NOMO-1 treated with DMSO at 0.1 percent for 48 hours (cell line): ENCODE data around the gene INIP.
"Not testable (repeated sequence)": the region's sequence is repeated elsewhere in the genome, so short reads cannot be mapped to it uniquely, and the experiment has no call there.

Source experiments
- DNase-seq: peaks from one replicate; lab custom pipeline; 2025; ENCODE audit not compliant: unreplicated experiment; lab: John Stamatoyannopoulos, UW

INIP gene

DNA sequence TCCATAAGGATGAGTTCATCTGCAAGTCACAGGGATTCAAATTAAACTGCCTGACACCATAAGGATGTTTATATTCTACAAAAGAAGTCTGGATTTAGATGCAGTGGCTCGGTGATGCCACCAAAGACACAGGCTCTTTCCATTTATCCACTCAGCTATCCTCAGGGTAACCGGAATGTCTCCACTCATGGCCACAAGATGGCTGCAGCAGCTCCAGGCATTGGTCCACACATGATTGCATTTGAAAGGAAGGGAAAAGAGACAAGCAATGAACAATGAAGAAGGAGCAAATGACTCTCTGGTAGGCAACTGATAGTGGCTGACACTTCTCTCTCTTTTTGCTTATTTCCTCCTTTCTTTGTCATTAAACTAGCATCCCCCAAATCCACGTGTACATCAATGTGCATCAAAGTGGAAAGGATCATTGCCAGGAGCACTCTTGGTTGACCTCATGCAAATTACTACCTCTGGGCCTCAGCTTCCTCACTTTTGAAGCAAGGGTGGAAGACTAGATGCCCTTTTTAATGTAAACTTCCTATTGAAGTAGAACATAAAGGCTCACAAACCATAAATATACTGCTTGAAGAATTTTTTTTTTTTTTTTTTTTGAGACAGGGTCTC is 25.4 kb upstream of the INIP start:
- DNase-seq, result no peak

DNA sequence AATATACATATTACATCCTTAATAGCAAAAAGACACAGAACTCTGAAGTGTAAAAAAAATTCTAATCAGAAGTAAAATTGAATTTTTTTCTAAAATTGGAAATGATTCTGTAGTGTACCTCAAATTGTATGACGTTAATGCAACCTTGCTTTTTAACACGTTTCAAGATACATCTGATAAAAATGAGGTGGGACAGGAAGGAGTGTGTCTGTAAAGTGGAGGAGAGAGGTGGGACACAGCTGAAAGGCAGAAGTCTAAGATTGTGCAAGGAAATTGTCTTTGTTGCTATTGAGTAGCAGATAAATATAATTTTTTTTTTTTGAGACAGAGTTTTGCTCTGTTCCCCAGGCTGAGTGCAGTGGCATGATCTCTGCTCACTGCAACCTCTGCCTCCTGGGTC is 17.0 kb upstream of the INIP start:
- DNase-seq, result no peak

DNA sequence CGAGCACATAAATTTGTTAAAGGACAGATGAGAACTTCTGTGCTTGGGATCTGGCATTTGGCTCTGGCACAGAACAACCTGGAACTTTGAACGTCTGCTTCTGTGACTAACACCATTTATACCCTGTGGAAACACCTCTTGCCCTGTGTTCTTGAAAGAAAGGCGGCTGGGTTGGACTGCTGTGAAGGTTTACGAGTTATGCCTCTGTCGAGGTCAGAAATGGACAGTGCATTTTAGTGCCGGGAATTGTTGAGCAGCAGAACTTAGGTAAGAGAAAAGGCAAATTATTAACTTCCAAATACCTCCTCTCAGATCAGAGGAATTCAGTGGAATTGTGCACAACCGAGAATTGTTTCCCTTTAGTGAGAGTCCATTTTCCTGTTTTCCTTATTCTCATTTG is 14.1 kb upstream of the INIP start:
- DNase-seq, result no peak

DNA sequence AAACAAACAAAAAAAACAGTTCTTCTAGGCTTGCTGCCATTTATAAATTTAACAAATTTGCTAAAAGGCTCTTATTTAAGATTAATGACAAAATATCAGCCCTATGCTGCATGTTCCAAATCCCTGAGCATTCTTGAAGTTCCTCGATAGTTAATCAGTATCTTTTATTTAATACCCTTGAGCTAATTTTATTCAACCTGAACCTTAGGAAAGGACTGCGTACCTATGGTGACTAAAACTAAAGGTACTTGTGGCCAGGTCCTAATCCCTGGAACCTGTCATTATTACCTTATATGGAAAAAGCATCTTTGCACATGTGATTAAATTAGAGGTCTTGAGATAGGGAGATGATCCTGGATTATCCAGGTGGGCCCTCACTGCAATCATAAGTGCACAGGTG is 10.5 kb upstream of the INIP start:
- DNase-seq, result no peak

DNA sequence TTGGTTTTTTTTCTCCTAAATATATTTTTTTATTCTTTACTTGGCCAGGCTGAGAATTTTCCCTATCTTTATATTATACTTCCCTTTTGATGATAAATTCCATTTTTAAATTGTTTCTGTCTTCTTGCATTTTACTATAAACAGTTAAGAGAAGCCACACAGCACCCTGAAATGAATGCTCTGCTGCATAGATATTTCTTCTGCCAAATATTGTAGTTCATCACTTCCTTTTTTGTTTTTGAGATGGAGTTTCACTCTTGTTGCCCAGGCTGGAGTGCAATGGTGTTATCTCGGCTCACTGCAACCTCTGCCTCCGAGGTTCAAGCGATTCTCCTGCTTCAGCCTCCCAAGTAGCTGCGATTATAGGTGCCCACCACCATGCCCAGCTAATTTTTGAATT is 8.5 kb upstream of the INIP start:
- peak; percentile 36 for DNase-seq

DNA sequence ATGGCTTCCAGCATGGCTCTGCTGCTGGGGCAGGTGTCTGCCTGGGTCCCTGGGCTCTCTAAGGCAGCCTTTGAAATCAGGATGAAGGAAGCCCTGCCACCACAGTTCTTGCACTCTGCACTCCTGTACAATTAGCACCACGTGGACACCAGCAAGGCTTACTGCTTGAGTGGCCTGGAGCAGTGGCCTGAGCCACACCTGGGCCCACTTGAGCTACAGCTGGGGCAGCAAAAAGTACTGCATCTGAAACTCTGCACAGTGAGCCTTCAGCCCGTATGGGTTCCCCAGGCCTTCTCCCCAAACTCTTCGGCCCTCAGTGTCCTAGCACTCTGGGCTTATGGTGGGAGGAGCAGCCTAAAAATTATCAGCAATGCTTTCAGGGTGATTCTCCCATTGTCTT is 8.0 kb upstream of the INIP start:
- DNase-seq, result no peak

DNA sequence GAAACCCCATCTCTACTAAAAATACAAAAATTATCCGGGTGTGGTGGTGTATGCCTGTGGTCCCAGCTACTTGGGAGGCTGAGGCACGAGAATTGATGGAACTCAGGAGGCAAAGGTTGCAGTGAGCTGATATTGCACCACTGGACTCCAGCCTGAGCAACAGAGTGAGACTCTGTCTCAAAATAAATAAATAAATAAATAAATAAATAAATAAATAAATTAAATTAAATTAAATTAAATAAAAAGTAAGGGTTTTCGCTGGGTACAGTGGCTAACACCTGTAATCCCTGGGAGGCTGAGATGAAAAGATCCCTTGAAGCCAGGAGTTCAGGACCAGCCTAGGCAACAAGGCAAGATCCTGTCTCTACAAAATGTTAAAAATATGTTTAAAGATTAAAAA is 4.8 kb upstream of the INIP start:
- not testable (repeated sequence) for DNase-seq

DNA sequence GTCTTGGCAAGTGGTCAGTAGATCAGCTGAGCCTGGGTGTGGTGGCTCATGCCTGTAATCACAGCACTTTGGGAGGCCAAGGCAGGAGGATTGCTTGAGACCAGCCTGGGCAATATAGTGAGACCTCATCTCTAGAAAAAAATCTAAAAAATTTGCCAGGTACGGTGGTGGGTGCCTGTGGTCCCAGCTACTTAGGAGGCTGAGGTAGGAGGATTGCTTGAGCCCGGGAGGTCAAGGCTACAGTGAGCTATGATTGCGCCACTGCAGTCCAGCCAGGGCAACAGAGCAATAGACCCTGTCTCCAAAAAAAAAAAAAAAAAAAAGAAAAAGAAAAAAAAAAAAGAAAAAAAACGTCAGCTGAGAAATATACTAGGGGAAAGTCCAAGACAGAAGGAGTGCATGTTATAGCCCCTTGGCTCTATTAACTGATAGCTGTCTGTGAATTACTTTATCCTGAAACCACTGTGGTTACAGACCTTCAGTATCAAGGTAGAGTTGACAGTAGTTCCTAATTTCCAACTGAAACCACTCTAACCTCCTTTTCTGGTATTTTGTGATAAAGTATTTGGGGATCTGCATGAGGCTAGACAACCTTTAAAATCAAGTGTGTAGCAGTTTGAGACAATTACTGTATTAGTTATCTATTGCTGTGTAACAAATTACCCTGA is 2.3 kb upstream of the INIP start:
- DNase-seq, result no peak

DNA sequence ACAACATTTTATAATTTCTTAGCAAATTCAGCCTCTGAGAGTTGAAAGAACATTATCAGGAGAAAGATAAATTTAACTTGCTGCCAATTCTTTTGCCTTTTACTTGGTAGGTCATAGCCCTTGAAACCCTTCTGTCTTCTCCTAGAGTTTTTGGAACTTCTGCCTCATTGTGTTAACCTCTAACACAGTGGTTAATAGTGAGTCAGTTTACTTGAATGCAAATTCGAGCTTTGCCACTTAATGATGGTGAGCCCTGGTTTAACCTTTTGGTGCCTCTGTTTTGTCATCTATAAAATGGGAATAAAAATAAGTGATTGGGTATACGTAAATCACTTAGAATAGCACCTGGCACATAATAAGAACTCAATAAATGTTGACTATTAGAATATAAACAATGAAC is 1.8 kb upstream of the INIP start:
- no peak for DNase-seq

DNA sequence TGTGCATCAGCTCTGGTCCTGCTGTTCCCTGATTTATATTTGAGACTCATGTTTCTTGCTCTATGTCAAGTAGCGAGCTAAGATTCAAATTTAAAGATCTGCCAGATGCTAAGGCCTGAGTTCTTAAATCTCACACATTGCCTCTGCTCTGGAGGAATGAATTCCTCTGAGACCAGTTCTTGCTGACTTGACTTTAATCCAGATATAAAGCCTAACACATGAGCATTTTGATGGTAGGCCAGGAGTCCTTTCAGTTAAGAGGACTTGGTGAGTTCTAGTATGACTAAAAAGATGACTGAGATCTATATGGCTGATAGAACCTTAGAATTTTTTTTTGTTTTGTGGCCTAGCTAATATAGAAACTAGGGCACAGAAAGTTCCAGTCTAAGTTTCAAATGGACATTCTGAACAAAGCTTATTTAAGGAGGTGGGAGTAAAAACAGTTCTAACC is 1.3 kb upstream of the INIP start:
- DNase-seq, result no peak

DNA sequence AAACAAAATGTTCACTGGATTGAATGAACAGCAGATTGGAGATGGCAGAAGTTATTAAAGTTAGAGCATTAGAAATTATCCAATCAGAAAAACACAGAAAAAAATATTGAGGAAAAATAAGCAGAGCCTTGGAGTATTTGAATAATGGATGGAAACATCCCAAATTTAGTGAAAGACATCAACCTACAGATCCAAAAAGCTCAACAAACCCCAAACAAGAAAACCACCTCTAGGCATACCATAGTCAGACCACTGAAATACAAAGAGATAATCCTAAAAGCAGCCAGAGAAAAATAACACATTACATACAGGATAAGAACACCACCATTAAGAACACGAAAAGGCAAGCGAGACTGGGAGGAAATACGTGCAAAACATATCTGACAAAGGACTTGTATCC is 5.2 kb downstream of the INIP start:
- no peak for DNase-seq

DNA sequence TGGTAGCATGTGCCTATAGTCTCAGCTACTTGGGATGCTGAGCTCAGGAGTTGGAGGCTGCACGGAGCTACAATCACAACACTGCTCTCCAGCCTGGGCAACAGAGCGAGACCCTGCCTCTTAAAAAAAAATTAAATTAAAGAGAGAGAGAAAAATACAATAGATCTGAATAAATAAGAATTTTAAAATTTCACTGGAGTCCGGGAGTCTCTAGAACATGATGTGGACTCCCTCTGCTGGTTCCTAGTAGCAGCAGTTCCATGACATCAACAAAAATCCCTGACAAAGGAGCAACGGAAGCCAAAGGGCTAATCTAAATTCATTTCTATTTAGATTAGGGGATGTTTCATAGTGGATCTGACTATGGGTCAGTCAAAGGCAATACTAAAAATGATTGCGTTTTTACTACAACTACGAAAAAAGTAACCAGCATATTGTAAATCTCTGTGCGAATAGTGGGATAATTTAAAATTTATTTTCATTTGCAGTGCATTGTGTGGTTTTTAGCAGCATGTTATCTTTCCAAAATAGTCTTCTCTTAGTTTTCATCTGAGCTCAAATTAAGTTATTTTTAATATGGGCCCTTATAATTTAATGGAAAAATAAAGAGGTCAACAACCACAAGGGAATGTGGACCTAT is 6.7 kb downstream of the INIP start:
- peak; percentile 5 for DNase-seq

DNA sequence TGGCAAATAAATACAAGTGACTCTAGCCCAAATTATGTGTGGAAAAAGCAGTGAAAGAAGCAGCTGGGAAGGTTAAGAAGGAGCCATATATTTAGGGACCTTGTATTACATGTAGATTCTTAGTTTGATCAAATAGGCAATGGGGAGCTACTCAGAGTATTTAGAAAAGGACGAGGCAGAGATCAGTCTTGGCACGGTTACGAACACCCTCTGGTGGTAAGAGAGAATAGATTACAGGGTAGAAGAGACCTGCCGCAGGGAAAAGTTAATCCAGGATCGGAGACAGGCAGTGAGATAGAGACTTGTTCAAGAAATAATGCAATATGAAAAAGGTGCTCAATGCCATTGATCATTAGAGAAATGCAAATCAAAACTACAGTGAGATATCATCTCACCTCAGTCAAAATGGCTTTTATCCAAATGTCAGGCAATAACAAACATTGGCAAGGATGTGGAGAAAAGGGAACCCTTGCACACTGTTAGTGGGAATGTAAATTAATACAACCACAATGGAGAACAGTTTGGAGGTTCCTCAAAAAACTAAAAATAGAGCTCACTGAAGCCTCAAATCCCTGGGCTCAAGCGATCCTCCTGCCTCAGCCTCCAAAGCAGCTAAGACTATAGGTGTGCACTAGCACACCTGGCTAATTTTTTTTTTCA is 12.0 kb downstream of the INIP start:
- DNase-seq, result no peak

DNA sequence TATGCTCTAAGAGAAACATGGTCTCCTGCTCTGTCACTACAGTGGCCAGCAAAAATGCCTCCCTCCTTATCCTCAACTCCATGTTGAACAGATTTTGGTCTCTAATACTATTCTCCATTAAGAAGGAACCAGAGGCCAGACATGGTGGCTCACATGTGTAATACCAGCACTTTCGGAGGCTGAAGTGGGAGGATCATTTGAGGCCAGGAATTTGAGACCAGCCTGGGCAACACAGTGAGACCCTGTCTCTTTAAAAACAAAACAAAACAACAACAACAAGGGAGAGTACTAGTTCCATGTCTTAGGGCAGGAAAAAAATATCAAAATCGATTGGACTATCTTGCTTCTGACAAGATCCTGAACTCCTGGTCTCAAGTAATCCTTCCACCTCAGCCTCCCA is 14.6 kb downstream of the INIP start:
- no peak for DNase-seq

DNA sequence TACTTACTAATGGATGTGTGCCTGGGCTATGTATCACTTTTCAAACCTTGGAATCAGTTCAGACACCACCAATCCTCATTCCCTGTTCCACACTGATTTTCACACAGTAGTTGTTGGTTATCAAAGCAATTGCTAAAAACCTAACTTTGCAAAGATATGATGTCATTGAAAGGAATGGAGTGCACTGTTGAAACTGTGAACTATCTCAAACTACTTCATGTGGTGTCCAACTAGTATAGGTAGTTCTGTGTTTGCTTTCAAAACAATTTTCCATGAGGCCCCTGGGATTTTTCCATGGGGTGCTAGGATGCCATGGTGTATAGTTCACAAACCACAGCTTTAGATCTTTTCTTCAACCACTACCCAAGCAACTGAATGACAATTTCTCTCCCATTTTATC is 17.8 kb downstream of the INIP start:
- DNase-seq, result no peak

DNA sequence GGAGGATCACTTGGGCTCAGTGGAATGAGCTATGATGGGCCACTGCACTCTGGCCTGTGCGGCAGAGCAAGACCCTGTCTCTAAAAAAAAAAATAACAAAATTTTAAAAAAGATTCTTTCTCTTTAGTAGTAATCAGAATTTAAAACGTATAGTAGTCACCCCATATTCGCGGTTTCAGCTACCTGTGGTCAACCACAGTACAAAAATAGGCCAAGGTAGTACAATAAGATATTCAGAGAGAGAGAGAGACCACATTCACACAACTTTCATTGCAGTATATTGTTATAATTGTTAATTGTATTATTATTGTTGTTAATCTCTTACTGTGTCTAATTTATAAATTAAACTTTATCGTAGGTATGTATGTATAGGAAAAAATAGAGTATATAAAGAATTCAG is 18.7 kb downstream of the INIP start:
- no peak for DNase-seq

DNA sequence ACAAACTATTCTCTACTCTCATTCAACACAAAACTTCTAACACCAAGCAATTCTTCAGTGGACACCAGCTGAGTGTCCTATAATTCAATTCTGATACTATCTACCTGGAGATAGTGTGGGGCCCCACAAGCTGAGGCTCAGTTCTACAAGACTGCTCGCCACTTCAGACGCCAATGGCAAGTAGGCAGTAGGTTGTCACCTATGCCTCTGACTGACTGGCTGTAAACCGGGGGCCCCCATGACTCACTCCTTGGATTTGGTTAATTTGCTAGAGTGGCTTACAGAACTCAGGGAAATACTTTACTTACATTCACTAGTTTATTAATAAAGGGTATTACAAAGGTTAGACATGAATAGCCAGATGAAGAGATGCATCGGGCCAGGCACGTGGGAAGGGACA is 21.5 kb downstream of the INIP start:
- no peak for DNase-seq

DNA sequence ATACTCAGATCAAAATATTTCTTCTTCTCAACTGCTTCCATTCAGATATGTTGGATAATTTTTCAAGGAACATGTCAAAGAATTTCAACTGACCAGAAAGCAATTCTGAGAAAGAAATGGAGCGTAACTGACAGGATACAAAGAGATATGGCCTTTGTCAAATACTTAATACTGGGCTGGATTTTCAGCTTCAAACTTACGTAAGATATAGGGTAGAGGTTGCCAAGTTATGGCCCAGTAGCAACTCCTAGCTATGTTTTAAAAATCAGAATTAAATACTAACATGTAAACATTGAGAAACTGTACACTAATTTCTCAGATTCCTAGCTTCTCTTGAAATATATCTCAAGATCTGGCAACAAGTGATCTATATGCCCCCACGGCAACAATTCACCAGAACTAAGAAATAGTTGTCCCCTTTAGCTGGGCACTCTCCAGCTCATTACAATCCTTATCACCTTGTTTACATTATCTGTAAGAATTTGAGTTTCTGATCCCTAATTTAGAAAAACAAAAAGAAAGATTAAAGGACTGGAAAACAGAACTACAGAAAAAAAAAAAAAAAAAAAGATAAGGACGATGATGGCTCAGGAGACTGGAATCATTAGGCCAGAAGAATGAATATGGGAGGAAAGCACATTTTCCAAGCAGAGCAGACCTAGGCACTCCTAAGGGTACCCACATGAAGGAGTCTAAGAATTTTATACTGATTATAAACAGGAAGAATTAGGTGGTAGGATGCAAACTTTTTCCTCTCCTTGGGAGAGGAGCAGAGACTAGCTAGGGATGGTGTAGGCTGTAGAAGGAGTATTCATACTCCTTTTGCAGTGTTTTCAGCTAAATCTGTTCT is 23.0 kb downstream of the INIP start:
- DNase-seq, result no peak

DNA sequence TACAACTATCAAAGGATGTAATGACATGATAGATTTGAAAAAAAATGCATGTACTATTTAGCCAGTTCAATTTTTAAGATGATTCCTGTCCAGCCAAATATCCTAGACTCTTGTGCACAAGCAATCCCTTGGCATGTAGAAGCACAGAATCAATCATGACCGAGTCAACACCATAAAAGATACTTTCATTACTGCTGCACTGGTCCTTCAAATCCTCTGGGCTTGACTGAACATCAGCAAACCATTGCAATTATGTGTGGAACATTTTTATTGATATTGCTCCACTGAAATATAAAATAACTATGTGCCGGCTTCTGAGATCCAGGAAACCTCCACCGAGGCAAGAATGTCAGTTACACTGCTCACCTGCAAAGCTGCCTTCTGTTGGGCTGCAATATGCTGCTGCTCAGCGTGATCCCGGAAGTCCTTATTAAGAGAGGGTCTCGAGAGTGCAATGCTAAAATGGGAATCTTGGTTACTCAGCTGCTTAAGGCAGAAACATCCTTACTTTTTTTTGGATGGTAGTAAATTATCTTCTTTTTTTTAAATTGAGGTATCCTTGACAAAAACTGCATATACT is 28.7 kb downstream of the INIP start:
- no peak for DNase-seq

DNA sequence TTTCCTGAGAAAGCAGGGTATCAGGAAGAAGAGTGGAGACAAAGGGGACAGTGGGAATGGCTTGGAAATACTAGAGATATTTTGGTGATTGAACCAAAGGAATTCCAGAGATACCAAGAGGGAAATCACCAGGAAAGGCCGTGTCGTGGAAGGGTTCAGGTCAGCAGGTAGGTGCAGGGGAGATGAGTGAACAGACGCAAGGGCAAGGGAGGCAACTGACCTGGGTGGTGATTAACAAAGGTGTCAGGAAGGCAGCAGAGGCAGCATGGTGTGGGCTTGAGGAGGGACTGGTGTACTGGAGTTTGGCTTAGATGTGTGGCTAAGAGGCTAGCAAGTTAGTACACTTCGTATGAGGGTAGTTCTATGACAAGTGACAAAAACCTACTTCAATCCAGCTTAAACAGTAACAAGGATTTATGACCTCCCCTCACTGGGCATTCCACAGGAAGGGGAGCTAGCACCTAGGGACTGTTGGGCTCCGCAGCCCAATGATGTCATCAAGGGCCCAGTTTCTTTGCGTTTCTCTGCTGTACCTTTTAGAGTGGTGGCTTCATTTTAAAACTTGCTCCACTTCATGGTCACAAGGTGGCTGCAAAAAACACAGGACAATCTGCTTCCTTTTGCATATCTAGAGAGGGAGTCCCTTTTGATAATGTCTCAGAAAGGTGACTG is 37.0 kb downstream of the INIP start:
- no peak for DNase-seq
